GM21723 (cell line): ENCODE results near the gene DUSP23.
A peak's percentile ranks its signal among the peaks of the same experiment; 100 is the strongest.

Experiments
- ATAC-seq: cut with Tn5 transposase; IDR thresholded peaks from one replicate; pipeline ENCODE4 v1.9.1; 2021; ENCODE audit warnings: mild to moderate bottlenecking, moderate library complexity; ENCODE audit not compliant: unreplicated experiment

The DUSP23 gene

DNA sequence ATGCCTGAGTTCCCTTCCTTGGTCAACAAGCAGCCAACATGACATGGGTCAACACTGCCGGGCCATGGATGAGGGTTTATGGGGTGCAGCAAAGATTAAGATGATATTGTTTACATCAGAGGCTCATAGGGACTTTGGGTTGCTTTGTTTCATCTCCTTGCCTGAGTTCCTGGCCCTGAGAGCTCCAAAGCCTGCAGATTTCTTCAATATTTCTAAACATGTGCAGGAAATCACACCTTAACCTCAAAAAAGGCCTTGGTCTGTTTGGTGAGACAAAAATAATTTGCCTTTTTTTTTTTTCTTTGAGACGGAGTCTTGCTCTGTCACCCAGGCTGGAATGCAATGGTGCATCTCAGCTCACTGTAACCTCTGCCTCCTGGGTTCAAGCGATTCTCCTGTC, 46.8 kb downstream of the DUSP23 start:
- ATAC-seq: no peak

DNA sequence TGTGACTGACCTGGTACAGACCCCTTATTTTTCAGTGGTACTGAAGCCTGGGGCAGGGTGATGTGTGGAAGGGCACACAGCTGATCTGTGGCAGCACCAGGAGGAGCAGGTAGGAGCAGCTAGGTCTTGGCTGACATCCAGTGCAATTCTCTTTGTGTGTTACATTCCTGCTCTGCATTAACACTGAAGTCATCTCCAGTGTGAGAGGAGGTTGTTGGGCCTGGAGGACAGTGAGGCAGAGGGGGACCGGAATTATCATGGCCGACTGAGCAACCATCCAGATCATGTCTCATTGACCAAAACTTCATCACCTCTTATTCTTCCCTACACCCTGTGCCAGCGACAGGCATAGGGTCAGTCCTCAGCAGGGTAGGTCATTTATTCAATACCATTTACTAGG, 47.4 kb downstream of the DUSP23 start:
- ATAC-seq: no peak

DNA sequence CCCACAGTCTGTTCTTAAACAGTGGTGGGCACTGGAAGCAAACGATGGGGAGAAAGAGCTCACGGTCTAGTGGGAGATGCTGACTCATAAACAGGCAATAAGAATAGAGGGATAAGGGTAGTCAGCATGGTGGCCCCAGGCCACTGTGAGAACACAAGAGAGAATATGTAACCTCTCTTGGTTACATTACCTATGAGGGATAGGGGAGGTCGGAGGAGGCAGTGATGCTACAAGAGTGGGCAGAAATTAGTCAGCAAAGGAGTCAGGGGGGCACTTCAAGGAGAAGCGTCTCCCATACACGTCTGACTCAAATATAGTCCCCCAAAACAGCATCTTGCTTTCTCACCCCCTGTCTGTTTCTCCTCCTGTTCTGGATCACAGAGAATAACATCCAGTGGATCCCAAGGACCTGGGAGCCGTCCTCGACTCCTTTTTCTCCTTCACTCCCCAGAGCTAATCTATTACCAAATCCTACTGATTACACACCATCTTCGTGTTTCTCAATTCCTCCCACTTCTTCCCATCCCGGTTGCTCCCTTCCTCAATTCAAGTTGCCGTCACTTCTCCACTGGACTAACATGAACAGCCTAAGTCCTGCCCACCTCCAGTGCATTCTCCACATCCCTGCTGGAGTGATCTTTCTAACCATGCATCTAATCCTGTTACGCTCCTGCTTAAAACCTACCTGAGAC, 48.0 kb downstream of the DUSP23 start:
- no peak for ATAC-seq

DNA sequence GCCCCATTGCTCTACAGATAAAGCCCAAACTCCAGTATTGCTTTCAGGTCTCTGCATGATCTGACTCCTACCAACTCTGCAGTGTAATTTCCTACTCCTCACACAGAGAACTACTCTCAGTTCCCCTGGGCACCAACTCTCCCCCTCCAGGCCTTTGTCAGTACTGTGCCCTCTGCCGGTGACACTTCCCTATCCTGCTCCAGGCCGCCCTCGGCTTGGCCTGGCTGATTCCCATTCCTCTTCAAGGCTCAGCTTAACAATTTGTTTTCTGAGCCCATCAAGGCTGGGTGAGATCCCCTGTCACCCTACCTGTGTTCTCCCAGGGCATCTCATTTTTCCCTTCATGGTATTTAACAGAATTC, 48.5 kb downstream of the DUSP23 start:
- ATAC-seq: peak; percentile 84

DNA sequence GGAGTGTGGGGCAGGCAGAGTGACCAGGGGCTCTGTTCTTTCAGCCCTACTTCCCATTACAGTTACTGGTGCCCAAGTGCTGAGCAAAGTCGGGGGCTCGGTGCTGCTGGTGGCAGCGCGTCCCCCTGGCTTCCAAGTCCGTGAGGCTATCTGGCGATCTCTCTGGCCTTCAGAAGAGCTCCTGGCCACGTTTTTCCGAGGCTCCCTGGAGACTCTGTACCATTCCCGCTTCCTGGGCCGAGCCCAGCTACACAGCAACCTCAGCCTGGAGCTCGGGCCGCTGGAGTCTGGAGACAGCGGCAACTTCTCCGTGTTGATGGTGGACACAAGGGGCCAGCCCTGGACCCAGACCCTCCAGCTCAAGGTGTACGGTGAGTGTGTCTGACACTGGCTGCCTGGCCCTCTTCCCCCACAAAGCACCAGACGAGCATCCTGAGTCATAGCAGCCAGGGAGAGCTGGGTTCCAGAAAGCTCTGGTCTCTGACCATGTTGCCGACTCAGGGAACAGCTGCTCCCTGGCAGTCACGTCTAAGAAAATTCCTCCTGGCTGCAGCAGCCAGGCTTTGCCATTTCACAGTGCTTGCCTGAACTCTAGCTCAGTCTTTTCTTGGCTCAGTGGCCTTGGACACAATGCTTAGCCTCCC, 49.2 kb downstream of the DUSP23 start:
- no peak for ATAC-seq

- ATAC-seq: no peak
Measured at GRCh38 chr1:159830722-159831121, 50.0 kb downstream of the DUSP23 start.

GRCh38 chr1:159831412-159832141, 50.8 kb downstream of the DUSP23 start:
- ATAC-seq: no peak
